Measurements from ENCODE around the gene TBC1D22A. TPM values are rescaled to one million over a fixed set of nuclear protein-coding genes. Genes with fewer than 3 reads are reported as not detected.
"Not testable (repeated sequence)": the region's sequence is repeated elsewhere in the genome, so short reads cannot be mapped to it uniquely, and the experiment has no call there.

TBC1D22A gene
- polyA plus RNA-seq, 1 donor: 19.0 TPM

GRCh38 chr22:47161631-47162030 lies 399.2 kb downstream of the TBC1D22A start:
- DNase-seq: no peak

GRCh38 chr22:47162865-47163264 lies 400.4 kb downstream of the TBC1D22A start:
- no peak for DNase-seq

GRCh38 chr22:47163481-47163855 lies 401.0 kb downstream of the TBC1D22A start:
- DNase-seq: no peak

DNA sequence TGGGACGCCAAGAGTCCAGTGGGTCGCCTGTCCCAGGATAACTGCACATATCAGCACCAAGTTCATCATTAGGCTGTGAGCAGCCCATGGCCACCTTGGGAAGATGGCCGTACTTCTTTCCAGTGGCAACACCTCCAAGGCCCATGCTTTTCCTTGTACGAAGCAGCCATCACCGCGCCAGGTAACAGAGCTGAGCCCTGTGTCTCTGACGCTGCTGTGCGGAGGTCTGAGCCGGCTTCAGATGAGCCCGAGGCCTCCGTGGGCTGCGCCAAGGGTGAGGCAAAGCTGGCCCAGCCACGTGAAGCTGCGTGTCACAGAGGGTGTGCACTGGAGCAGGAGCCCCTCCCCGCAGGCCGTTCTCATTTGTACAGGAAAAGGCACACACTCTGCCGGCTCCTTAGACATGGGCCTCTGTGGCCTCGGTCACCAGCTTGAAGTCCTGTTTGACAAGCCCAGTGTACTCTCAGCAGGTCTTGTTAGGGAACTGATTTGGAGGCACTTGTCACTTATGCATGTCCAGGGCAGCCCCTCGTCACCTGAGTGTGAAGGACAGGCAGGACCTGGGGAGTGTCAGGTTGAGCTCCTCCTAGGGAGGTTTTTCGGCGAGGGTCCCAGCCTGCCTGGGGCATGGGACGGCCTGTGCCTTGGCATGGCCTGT lies 401.5 kb downstream of the TBC1D22A start:
- DNase-seq: no peak

DNA sequence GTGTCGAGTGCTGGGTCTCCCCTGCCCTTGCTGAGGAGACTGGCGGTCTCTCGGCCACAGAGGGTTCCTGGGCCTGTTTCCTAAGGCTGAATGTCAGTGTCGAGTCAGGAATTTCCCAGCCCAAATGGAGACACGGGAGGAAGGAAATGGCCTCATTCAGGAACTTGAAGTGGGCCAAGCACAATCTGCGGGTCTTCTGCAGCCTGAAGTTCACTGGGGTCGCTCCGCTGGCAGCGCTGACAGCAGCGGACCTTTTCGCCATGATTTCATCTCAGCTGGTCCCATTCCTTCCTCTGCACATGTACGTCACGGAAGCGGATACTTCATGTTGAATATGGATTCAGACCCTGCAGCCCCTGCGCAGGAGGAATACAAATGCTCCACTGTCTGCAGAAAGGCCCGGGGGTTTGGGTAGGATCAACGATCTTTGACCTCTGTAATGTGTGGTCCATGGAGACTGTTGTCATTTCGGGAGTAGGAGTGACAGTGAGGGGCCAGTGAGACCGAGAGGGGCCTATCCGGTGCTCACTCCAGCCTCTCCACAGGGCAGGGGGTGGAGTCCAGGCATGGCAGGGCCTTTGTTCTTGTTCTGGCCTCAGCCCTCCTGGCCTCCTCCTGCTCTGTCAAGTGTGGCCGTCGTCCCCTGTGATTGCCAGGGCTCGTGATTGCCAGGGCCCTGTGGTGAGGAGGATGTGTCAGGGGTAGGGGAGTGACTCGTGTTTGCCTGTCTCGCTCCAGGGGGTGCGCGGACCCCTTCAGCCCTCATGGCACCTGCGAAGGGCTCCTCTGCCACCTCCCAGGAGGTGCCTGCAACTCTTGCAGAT lies 402.3 kb downstream of the TBC1D22A start:
- DNase-seq: no peak

DNA sequence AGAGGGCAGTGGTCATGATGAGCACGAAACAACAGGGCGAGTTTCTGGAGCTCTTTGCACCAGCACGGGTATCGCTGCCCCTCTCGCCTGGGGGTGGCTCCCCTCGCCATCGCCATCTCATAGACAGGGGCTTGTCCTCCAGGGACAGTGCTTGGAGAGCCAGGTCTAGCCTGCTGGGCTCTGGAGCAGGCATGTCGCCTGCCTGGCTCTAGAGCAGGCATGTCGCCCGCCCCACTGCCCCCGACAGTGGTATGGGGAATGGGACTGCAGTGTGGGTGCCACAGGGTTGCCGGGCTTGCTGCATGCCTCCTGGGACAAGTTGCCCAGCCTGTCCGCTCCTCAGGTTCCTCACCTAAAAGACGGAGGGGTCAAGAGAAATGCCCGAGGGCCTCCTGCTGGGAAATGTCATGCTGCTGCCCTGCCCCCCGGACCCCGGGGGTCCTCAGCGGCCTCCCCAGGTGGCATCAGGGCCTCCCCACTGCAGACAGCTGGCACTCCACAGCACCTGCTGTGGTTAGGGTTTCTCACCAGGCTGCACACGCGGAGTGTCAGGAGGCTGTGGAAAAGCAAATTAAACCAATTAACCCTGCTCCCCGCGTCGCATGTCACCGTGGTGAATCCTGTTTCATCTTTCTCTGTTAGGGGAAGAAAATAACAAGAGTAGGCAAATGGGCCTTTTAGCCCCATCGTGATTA lies 403.0 kb downstream of the TBC1D22A start:
- no peak for DNase-seq

- DNase-seq: no peak
Measured at GRCh38 chr22:47166033-47166404, 403.6 kb downstream of the TBC1D22A start.

- DNase-seq: no peak
Measured at GRCh38 chr22:47166446-47167016, 404.1 kb downstream of the TBC1D22A start.

- DNase-seq: no peak
Measured at GRCh38 chr22:47167056-47167455, 404.6 kb downstream of the TBC1D22A start.

DNA sequence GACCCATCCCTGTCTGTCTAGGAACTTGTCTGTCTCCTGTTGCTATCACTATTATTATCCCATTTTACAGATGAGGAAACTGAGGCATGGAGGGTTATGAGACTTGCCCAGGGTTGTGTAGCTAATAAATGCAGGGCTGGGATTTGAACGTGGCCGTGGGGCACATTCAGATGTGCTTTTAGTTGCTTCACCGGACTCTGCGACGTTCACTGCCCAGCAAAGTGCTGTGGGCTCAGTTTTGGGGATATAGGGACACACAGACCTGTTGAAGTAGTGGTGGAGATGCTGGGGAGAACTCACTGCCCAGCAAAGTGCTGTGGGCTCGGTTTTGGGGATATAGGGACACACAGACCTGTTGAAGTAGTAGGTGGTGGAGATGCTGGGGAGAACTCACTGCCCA lies 405.5 kb downstream of the TBC1D22A start:
- not testable (repeated sequence) for DNase-seq

GRCh38 chr22:47168441-47168840 lies 406.0 kb downstream of the TBC1D22A start:
- DNase-seq: no peak

- DNase-seq: no peak
Measured at GRCh38 chr22:47168900-47169800, 406.7 kb downstream of the TBC1D22A start.

GRCh38 chr22:47169801-47170140 lies 407.3 kb downstream of the TBC1D22A start:
- no peak for DNase-seq

GRCh38 chr22:47170511-47171440 lies 408.3 kb downstream of the TBC1D22A start:
- not testable (repeated sequence) for DNase-seq

DNA sequence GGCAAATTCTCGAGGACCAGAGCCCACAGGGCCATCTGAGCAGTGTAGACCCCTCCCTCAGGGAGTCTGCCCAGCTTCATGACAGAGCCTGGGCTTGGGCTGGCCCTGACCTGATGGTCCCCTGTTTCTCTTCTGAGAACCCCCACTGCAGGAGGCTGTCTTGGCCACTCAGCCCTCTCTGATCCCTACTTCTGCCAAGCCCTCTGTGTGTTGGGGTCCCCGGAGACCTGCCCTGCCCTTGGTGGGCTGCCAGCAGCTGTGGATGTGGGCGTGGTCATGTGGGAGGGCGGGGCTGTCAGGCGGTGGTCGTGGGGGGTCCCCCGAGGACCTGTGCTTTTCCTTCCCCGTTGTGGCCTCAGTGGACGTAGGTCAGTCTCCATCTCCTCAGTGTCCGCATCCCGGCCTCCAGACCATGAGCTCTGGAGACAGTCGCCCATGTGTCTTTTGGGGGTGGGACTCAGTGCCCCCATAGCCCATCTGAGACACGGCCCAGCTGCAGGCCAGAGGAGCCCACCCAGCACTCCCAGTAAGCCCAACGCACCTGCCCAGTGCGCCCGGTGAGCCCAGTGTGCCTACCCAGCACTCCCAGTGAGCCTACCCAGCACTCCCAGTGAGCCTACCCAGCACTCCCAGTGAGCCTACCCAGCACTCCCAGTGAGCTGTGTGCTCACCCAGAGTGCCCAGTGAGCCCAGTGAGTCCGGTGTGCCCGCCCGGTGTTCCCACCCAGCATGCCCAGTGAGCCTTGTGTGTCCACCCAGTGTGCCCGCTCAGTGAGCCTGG lies 409.2 kb downstream of the TBC1D22A start:
- no peak for DNase-seq

DNA sequence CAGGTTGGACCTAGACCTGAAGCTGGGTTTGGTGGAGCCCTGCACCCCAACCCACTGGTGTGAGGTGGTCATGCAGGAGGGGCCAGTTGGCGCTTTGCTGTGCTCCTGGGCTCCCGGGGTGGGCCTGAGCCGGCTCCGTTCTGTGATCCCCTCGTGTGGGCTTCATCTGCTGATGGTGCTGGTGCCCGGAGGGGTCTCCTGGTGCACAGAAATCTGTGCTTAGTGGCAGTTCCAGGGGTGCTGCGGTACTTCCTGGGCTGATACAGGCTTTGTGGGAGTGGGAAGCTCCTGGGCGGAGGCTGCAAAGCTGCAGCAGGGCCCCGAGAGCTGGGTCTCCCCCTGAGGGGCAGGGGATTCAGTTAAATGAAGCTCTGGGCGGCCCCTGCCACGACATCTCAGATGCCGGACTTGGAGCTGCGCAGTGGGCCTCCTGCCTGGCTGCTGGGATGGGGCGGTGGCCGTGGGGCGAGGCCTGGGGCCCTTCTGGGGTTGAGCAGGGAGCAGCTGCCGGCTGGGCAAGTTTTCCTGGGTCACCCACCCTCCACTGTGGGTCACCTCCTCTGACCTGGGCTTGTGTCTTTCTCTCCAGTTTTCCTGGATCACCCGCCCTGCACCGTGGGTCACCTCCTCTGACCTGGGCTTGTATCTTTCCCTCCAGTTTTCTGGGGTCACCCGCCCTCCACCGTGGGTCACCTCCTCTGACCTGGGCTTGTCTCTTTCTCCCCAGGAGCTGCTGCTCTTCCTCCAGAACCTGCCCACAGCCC lies 410.5 kb downstream of the TBC1D22A start:
- no peak for DNase-seq

DNA sequence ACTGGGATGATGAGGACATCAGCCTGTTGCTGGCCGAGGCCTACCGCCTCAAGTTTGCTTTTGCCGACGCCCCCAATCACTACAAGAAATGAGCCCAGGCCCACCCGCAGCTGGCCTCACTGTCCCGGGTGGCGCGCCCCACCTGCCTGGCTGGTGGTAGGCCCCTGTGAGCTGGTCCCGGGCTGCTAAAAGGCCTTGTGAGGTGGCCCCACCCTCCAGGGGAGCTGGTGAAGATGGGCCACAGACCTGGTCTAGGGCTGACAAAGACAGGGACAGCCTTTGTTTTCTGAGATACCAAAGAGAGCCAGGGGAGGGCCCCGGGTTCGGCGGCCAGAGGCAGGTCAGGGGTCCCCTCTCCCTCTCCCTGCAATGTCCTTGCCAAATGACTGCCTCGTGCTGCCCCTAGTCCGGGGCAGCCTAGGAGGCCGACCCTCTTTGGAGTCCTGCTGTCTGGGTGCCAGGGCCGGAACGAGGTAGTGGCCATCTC lies 411.1 kb downstream of the TBC1D22A start:
- DNase-seq: no peak

DNA sequence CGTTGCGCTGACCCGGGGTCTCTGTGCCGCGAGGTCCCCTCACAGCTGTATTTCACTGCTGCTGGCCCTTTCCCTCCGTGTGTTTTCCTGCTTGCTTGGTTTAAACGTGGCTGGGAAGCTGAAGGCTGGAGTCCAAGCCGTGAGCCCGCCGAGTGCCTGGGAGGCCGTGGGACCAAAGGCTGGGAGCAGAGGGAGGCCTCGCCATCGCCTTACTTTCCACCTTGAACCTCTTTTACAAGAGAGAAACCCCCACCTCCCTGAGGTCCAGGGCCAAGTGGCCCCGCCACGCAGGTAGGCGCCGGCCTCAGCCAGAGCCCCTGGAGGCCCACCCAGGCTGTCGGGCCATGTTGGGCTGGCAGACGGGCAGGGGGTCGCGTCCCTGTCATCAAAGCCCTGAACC lies 411.6 kb downstream of the TBC1D22A start:
- no peak for DNase-seq

GRCh38 chr22:47174671-47175112 lies 412.2 kb downstream of the TBC1D22A start:
- no peak for DNase-seq

All from hindlimb muscle (tissue), 1 donor.